GM20431 (cell line): ENCODE results near the gene PPP1R13B.
"Not testable (repeated sequence)": the region's sequence is repeated elsewhere in the genome, so short reads cannot be mapped to it uniquely, and the experiment has no call there.

ENCODE experiments used
- in situ Hi-C: fragments of 300-500 bp; cut with MseI, MboI; formaldehyde crosslinking; loops from one replicate; pipeline ENCODE4 v1.15.0; 2020; ENCODE audit warnings: low sequenced_read_pairs; ENCODE audit not compliant: unreplicated experiment

Gene PPP1R13B

GRCh38 chr14:103696070-103696402, 151.3 kb downstream of the PPP1R13B start:
- in situ Hi-C loops = no loop called here

DNA sequence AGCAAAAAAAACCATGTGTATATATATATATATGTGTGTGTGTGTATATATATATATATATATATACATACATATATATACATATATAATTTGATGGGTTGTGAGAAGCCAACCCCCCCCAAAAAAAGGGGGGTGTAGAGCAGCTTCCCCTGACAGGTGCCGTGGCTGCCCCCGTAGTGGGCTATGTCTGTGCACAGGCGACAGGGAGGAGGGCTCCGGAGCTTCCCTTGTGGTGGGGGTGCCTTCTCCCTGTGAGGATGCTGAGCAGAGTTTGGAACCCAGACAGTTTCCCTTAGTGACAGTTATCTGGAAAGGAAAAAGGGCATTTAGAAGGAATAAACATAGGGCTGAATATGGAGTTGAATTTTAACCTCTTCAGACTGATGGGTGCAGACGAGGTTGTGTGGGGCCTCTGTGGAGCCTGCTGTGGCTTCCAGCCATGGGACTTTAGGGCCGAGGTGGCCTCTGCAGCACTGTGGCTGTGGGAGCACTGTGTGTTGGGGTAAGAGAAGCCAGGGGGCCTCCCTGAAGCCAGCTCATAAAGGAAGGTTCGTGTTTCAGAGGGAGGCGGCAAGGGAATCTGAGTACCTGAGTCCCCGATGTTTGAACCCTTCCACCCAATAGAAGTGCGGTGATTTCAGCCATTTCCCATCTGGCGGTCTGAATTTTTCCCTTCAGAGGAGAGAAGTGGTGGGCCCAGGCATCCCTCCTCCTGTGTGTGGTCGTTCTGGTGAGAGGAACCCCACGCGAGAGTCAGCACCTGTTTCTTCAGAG, 151.9 kb downstream of the PPP1R13B start:
- in situ Hi-C loops = no loop called here

- in situ Hi-C loops = no loop called here
Measured at GRCh38 chr14:103694572-103695026, 152.8 kb downstream of the PPP1R13B start.

GRCh38 chr14:103693515-103693914, 153.9 kb downstream of the PPP1R13B start:
- in situ Hi-C loops = no loop called here

DNA sequence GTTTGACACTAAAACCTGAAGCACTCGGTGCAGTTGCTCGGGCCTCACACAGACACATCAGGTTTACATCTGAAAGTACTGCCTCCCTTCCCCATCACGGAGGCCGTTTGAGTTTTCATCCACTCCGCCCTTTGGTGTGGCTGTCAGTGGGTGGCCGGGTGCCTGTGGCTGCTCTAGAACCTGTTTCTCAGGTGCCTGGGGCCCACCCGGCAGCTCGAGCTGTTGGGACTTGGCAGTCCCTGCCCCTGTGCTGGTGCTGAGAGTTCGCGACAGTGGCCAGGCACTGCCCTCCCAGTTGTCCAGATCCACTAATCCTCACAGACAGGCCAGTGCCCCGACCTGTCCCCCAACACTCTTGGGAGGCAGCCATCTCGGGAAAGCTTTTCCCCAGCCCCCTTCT, 154.5 kb downstream of the PPP1R13B start:
- in situ Hi-C loops = no loop called here

DNA sequence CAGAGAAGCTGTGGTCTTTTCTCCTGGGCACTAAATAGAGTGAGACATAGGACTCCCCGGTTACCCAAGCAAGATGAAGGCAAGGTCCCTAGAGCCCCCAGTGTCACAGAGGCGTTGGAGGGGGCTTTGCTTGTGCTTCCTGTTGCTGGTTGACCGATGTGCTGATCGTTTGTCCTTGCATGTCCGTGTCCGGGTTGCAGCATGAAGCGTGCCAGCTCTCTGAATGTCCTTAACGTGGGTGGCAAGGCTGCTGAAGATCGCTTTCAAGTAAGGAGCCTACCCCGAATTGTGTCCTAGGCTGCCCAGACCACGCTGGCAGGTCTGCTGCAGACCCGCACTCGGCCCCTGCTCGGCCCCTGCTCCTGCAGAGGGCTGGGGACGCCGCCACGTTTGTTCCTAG, 155.2 kb downstream of the PPP1R13B start:
- in situ Hi-C loops = no loop called here

GRCh38 chr14:103691655-103692054, 155.7 kb downstream of the PPP1R13B start:
- in situ Hi-C loops = not testable (repeated sequence)

GRCh38 chr14:103690332-103690731, 157.0 kb downstream of the PPP1R13B start:
- in situ Hi-C loops = no loop called here

DNA sequence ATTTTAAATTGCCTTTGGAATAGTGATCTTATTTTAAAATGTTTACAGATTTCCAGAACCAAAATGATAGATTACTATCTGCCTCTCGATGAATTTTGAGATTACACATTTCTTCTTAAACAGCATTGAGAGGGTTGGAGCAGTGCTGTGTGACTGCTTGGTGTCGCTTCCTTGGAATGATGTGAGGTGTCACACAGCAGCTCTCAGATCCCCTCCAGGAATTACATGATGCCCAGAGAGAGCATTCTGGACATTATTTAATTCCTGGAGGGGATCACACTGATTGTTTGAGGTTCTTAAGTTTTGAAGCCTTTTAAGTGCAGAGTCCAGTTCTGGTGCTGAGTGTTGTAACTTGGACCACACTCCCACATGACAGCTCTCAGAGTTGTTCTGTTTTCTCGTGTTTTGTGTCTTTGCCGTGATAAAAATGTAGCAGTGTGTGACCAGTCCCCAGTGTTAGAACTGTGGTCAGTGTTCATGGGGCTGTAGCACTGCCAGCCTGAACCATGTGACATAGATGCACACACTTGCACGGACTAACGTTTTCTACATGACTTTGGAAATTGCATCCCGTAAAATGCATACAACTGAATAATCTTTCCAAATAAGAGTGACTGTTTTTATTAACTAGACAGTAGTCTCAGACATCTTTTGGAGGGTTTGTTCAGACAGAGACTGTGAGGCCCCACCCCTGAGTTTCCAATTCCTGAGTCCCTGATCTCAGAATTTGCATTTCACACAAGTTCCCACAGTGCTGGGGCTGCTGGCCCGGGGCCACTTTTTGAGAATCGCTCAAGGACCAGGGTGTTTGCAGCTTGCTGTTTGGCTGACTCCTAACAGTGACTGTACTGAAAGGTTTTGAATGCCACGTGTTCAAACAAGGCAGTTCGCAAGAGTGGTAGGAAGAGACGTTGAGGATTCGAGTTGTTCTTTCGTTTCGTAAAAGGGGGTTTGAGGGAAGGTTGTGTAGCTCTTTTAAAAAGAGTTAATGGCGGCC, 158.2 kb downstream of the PPP1R13B start:
- in situ Hi-C loops = no loop called here

GRCh38 chr14:103688441-103688840, 158.9 kb downstream of the PPP1R13B start:
- in situ Hi-C loops = no loop called here

DNA sequence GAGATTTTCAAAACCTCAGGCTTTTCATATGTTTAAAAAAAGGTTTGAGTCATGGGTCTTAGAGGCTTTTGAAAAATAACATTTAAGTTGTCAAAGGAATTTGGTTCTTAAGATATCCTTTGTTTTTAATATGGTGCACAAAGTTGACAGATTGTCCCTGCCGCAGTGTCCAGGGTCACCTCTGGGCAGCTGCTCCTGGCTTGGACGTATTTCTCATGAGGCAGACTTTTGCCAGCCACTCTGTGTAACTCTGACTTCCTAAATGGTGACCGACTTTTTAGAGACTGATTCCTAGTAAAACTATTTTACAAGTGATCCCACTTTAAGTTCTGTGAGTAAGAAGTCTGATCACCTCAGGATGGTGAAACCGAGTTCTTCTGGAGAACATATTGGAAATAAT, 159.7 kb downstream of the PPP1R13B start:
- in situ Hi-C loops = no loop called here

- in situ Hi-C loops = no loop called here
Measured at GRCh38 chr14:103686831-103687485, 160.4 kb downstream of the PPP1R13B start.

DNA sequence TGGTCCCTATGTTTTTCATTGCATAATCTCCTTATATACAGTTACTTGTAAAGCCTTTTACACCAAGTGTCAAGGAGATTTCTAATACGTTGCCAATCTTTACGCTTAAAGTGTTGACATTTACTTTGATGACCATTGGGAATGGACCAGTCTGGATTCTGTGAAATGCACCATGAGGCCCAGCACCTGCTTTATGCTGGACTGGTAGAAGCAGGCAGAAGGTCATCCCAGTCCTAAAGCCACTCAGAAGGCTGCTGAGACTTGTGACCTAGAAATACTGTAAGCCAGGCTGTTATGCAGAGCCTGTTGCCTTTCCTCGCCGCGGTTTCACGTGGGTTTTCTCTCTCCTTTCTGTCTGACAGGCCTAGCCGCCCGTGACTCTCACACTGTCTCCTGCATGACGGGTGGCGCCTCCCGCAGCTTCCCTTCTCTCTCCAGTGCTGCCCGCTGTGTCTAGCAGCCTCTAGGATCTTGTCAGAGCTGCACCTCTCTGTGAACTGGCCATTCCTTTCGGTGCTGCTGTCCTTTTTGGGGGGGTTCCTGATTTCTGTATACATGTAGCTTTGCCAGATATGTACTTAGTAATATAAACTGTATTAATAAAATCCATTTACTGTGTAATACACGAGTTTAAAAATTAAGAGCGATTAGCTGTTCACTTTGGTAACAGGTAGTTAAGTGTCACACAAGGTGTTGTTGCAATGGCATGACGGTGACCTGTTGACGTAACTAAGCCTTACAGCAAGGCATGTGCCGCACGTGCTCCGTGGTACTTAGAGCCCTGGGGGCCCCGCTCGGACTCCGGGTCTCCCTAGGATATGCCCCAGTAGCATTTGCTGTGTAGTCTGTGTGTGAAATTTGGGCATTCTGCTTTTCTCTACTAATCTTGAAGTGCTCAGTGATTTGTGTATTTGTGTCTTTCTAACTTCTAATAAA, 161.8 kb downstream of the PPP1R13B start:
- in situ Hi-C loops = no loop called here

- in situ Hi-C loops = no loop called here
Measured at GRCh38 chr14:103684871-103685270, 162.5 kb downstream of the PPP1R13B start.

DNA sequence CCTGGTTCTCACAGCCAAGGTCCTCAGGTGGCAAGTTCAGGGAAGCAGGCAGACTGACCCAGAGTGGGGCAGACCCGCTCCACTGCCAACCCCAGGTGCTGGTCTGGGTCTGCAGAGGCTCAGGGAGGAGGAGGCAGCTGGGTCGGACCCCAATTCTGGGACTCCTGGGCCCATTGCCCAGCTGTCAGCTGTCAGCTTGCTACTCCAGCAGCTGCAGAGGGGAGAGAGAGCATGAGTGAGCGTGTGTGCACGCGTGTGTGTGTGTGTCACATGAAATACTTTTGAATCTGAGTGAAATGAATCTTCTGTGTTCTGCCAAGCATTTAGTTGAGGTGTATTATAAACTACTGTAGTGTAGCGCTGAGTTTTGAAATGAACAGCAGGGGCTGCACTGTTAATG, 162.9 kb downstream of the PPP1R13B start:
- in situ Hi-C loops = no loop called here
